IMR-90 (cell line): ENCODE measurements around the gene TAP2. TPM values are rescaled to one million over a fixed set of nuclear protein-coding genes. Genes with fewer than 3 reads are reported as not detected.
A peak's percentile ranks its signal among the peaks of the same experiment; 100 is the strongest.

Source experiments
- ATAC-seq: fragments of 200-7000 bp; cut with Tn5 transposase; 2 replicates; pipeline ENCODE4 v1.9.1; 2020; ENCODE audit warnings: low read depth, mild to moderate bottlenecking, moderate library complexity
- BruUV-seq: library from RNA; stranded (reverse); fragments of 400-500 nt; replicated peaks from 2 replicates; lab custom pipeline; 2021; lab: Mats Ljungman, UMichigan
- CTCF ChIA-PET: fragments of 300-600 bp; formaldehyde crosslinking; extraction: SDS; loops from one replicate; lab custom pipeline; 2021; ENCODE audit warnings: antibody characterized with exemption; lab: Yijun Ruan, JAX
- POLR2A ChIA-PET: fragments of 300-600 bp; sonication (Branson Sonifier 250); formaldehyde crosslinking; loops from one replicate; lab custom pipeline; 2022; ENCODE audit warnings: antibody characterized with exemption; ENCODE audit not compliant: unreplicated experiment; lab: Charles Lee
- DNase-seq: peaks from one replicate; pipeline ENCODE4 v3.0.0; 2013
- H2AFZ ChIP-seq: replicated peaks from 2 replicates; pipeline ENCODE3; 2013; ENCODE audit warnings: low read length, mild to moderate bottlenecking; ENCODE audit not compliant: poor library complexity
- H2AK5ac ChIP-seq: 2 replicates; pipeline ENCODE4 v1.6.1; 2013; ENCODE audit warnings: low read depth, low read length, inconsistent platforms
- H2AK9ac ChIP-seq: replicated peaks from 2 replicates; pipeline ENCODE3; 2013; ENCODE audit warnings: mild to moderate bottlenecking, low read depth, low read length, moderate library complexity; ENCODE audit not compliant: poor library complexity
- H2BK120ac ChIP-seq: 2 replicates; pipeline ENCODE4 v1.6.1; 2013; ENCODE audit warnings: low read depth, low read length, inconsistent platforms
- H2BK15ac ChIP-seq: 3 replicates; pipeline ENCODE4 v1.6.1; 2013; ENCODE audit warnings: low read depth, low read length, inconsistent platforms
- H2BK20ac ChIP-seq: 2 replicates; pipeline ENCODE4 v1.6.1; 2013; ENCODE audit warnings: low read depth, mild to moderate bottlenecking, inconsistent platforms, low read length, moderate library complexity
- H2BK5ac ChIP-seq: 2 replicates; pipeline ENCODE4 v1.6.1; 2013; ENCODE audit warnings: mild to moderate bottlenecking, low read depth, low read length, inconsistent platforms; ENCODE audit not compliant: poor library complexity, severe bottlenecking
- H3K14ac ChIP-seq: replicated peaks from 2 replicates; pipeline ENCODE4 v1.6.1; 2013; ENCODE audit warnings: low read depth, low read length, inconsistent platforms
- H3K18ac ChIP-seq: 2 replicates; pipeline ENCODE4 v1.6.1; 2013; ENCODE audit warnings: low read depth, low read length, control low read depth
- H3K23ac ChIP-seq: 2 replicates; pipeline ENCODE4 v1.6.1; 2013; ENCODE audit warnings: low read depth, low read length, inconsistent platforms
- H3K27ac ChIP-seq: 2 replicates; pipeline ENCODE4 v1.5.1; 2013; ENCODE audit warnings: mild to moderate bottlenecking, control low read depth, low read length; ENCODE audit not compliant: insufficient read depth
- H3K27me3 ChIP-seq: 2 replicates; pipeline ENCODE4 v1.6.1; 2013; ENCODE audit warnings: low read length; ENCODE audit not compliant: control insufficient read depth, insufficient read depth
- H3K36me3 ChIP-seq: 2 replicates; pipeline ENCODE4 v1.6.1; 2013; ENCODE audit warnings: low read length, mixed read lengths; ENCODE audit not compliant: control insufficient read depth, insufficient read depth
- H3K4ac ChIP-seq: 2 replicates; pipeline ENCODE4 v1.6.1; 2013; ENCODE audit warnings: low read depth, low read length, inconsistent platforms
- H3K4me1 ChIP-seq: 2 replicates; pipeline ENCODE4 v1.6.1; 2013; ENCODE audit warnings: low read length, mixed read lengths; ENCODE audit not compliant: control insufficient read depth, insufficient read depth
- H3K4me2 ChIP-seq: 2 replicates; pipeline ENCODE4 v1.6.1; 2013; ENCODE audit warnings: low read depth, mild to moderate bottlenecking, control low read depth, low read length, moderate library complexity
- H3K4me3 ChIP-seq: 2 replicates; pipeline ENCODE4 v1.5.1; 2013; ENCODE audit warnings: low read depth, mild to moderate bottlenecking, control low read depth, low read length, moderate library complexity; ENCODE audit not compliant: insufficient read depth
- H3K56ac ChIP-seq: 2 replicates; pipeline ENCODE4 v1.6.1; 2013; ENCODE audit warnings: low read length, inconsistent platforms; ENCODE audit not compliant: insufficient read depth; ENCODE audit errors: extremely low read depth
- H3K79me1 ChIP-seq, 2 experiments: 2 replicates each; pipeline ENCODE4 v1.6.1; 2013; ENCODE audit warnings: low read length in 2 of 2, inconsistent platforms in 1 of 2, low read depth in 1 of 2
- H3K9ac ChIP-seq: 2 replicates; pipeline ENCODE4 v1.6.1; 2013; ENCODE audit warnings: low read depth, low read length, control low read depth
- H3K9me1 ChIP-seq: 2 replicates; pipeline ENCODE4 v1.6.1; 2013; ENCODE audit warnings: low read length, inconsistent platforms; ENCODE audit not compliant: insufficient read depth
- H3K9me3 ChIP-seq: 2 replicates; pipeline ENCODE4 v1.6.1; 2013; ENCODE audit warnings: low read length; ENCODE audit not compliant: control insufficient read depth, insufficient read depth
- H4K20me1 ChIP-seq: 2 replicates; pipeline ENCODE4 v1.6.1; 2013; ENCODE audit warnings: low read length, inconsistent platforms; ENCODE audit not compliant: insufficient read depth
- H4K5ac ChIP-seq: 2 replicates; pipeline ENCODE4 v1.6.1; 2013; ENCODE audit warnings: mild to moderate bottlenecking, low read depth, low read length, control low read depth
- H4K8ac ChIP-seq, 2 experiments: 2 replicates each; pipeline ENCODE4 v1.6.1; 2013; ENCODE audit warnings: low read depth in 2 of 2, low read length in 2 of 2, control low read depth in 1 of 2, inconsistent platforms in 1 of 2
- H4K91ac ChIP-seq: 2 replicates; pipeline ENCODE4 v1.6.1; 2013; ENCODE audit warnings: low read depth, low read length, inconsistent platforms; ENCODE audit not compliant: insufficient read depth
- BHLHE40 ChIP-seq: fragments of 150-350 bp; IDR thresholded peaks from 2 replicates; pipeline ENCODE4 v1.6.1; 2016; ENCODE audit warnings: mild to moderate bottlenecking, low read depth, low read length
- CEBPB ChIP-seq: IDR thresholded peaks from 2 replicates; pipeline ENCODE4 v1.6.1; 2012; ENCODE audit warnings: low read depth, low read length, improper control_type of control experiment
- CHD1 ChIP-seq: IDR thresholded peaks from 2 replicates; pipeline ENCODE4 v1.6.1; 2012; ENCODE audit warnings: low read depth, low read length, improper control_type of control experiment
- FOS ChIP-seq: fragments of 150-350 bp; IDR thresholded peaks from 2 replicates; pipeline ENCODE4 v1.6.1; 2016; ENCODE audit warnings: low read depth, low read length
- MAFK ChIP-seq: IDR thresholded peaks from 2 replicates; pipeline ENCODE4 v1.6.1; 2012; ENCODE audit warnings: low read depth, low read length, improper control_type of control experiment
- MAZ ChIP-seq: IDR thresholded peaks from 2 replicates; pipeline ENCODE4 v1.6.1; 2012; ENCODE audit warnings: low read depth, mild to moderate bottlenecking, low read length, improper control_type of control experiment, moderate library complexity, borderline replicate concordance
- MXI1 ChIP-seq: IDR thresholded peaks from 2 replicates; pipeline ENCODE4 v1.6.1; 2012; ENCODE audit warnings: low read depth, mild to moderate bottlenecking, low read length, moderate library complexity, borderline replicate concordance
- NFE2L2 ChIP-seq: fragments of 150-350 bp; IDR thresholded peaks from 2 replicates; pipeline ENCODE4 v1.6.1; 2016; ENCODE audit warnings: low read depth, mild to moderate bottlenecking, low read length
- POLR2A ChIP-seq: IDR thresholded peaks from 2 replicates; pipeline ENCODE4 v1.6.1; 2012; ENCODE audit warnings: mild to moderate bottlenecking, low read depth, low read length
- RAD21 ChIP-seq: IDR thresholded peaks from 2 replicates; pipeline ENCODE4 v1.6.1; 2012; ENCODE audit warnings: low read length, improper control_type of control experiment
- RCOR1 ChIP-seq: IDR thresholded peaks from 2 replicates; pipeline ENCODE4 v1.6.1; 2012; ENCODE audit warnings: mild to moderate bottlenecking, low read length, improper control_type of control experiment; ENCODE audit not compliant: insufficient replicate concordance
- RFX5 ChIP-seq: IDR thresholded peaks from 2 replicates; pipeline ENCODE4 v1.8.0; 2012; ENCODE audit warnings: low read depth, mild to moderate bottlenecking, low read length, moderate library complexity
- SMC3 ChIP-seq: fragments of 150-350 bp; IDR thresholded peaks from 2 replicates; pipeline ENCODE4 v1.6.1; 2016; ENCODE audit warnings: low read depth, mild to moderate bottlenecking, antibody characterized with exemption, low read length, moderate library complexity
- WGBS, 2 experiments: methylation state at CpG; one replicate each; pipeline versions ENCODE4 v1.1.5 to v1.1.7; 2013; ENCODE audit warnings: missing lambda C conversion rate in 2 of 2; ENCODE audit not compliant: insufficient read length in 1 of 2; ENCODE audit errors: extremely low coverage in 2 of 2; 5-methylcytosine and 5-hydroxymethylcytosine counted together
- dilution Hi-C: fragments of 300-500 bp; cut with HindIII; formaldehyde crosslinking; loops from one replicate; pipeline ENCODE4 v1.14.3; 2018; ENCODE audit warnings: low sequenced_read_pairs; ENCODE audit not compliant: unreplicated experiment
- in situ Hi-C: fragments of 300-500 bp; cut with MboI; formaldehyde crosslinking; loops from 3 replicates; pipeline ENCODE4 v1.14.3; 2019; ENCODE audit warnings: low sequenced_read_pairs, inconsistent platforms, mixed read lengths
- intact Hi-C: fragments of 100-400 bp; cut with micrococcal nuclease; formaldehyde crosslinking; loops from 2 replicates; pipeline ENCODE4 v1.10.0; 2022
- polyA plus RNA-seq, 3 experiments: library from polyadenylated mRNA; depleted of rRNA; stranded (reverse); fragments of >200 nt; gene quantifications; 2 replicates each; pipeline ENCODE4 v1.2.3, GENCODE V29; 2012; ENCODE audit warnings: low replicate concordance in 1 of 3
- total RNA-seq: library from RNA; depleted of rRNA; stranded (reverse); fragments of >200 nt; gene quantifications from 2 replicates; pipeline ENCODE4 v1.2.3, GENCODE V29; 2012
- TF ChIP-seq, protein P1 (sequence below): fragments of 150-350 bp; IDR thresholded peaks from 2 replicates; pipeline ENCODE4 v1.6.1; 2017; ENCODE audit warnings: mild to moderate bottlenecking, antibody characterized with exemption, low read length, low read depth
- TF ChIP-seq, protein P2 (sequence below): conservative IDR thresholded peaks from 2 replicates; pipeline ENCODE4 v1.5.1; 2012; ENCODE audit warnings: mild to moderate bottlenecking, low read depth, low read length, improper control_type of control experiment
- TF ChIP-seq, protein P3 (sequence below): fragments of 150-350 bp; IDR thresholded peaks from 2 replicates; pipeline ENCODE4 v1.6.1; 2016; ENCODE audit warnings: low read depth, mild to moderate bottlenecking, low read length, moderate library complexity, borderline replicate concordance

TAP2 gene
- total and polyA plus RNA-seq, 2 of the 4 experiments (the other 2 are of a cell fraction) = 6.6 to 11.4 TPM

DNA sequence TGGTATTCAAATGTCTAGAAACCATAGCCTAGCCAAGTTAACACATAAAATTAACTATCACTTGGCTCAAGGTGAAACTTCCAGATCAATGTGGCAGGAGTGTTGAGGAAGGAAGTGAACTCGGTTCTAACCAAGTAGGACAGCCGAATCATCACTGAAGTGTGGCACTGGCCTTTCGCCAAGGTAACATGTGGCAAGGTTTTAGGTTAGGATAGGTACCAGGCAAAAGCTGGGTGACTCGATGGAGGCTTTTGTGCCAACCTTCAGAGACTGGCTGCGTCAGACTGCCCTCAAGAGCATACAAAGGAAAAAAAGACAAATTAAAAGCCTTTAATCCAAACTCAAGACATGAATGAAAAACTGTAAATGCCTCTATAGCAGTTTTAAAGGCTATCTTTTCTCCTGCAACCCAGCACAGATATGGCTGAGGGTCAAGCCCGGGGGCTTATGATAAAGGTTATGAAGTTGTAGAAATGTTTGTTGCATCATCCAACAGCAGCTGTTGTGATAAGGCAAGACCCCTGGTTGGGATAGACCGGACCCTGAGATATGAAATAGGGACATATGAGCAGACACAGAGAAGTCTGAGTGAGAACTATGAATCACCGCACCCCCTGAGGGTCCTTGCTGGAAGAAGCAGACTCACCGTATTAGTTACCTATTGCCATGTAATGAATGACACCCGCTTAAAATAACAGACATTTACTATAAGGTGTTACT, 27.3 kb upstream of the TAP2 start:
- no TSS peak for BruUV-seq
- Histone ChIP-seq H4K8ac (no peak overlapping the region), H2AK9ac (no peak overlapping the region), H3K23ac (peak overlapping the region; percentile 79), H3K4me2 (no peak overlapping the region), H3K14ac (no peak overlapping the region), H4K20me1 (no peaks in the 10 kb centered on the region), H3K27ac (no peak overlapping the region), H3K79me1 (no peaks in the 10 kb centered on the region), H2BK20ac (no peak overlapping the region), H2BK5ac (no peak overlapping the region), H3K27me3 (peaks cover 19% of the 10 kb centered on the region), H3K4me1 (peaks cover 2% of the 10 kb centered on the region; the same call in 1 of the 2 replicates), H3K9ac (no peak overlapping the region), H3K4ac (no peak overlapping the region), H2AFZ (no peak overlapping the region), H2BK120ac (no peak overlapping the region), H3K4me3 (no peak overlapping the region), H3K36me3 (no peaks in the 10 kb centered on the region), H2BK15ac (no peak overlapping the region), H4K5ac (no peak overlapping the region), H3K18ac (no peak overlapping the region), H3K9me3 (no peaks in the 10 kb centered on the region), H2AK5ac (no peak overlapping the region), H3K9me1 (no peaks in the 10 kb centered on the region), H3K56ac (no peak overlapping the region), H4K91ac (no peak overlapping the region)
- no peak for ATAC-seq
- POLR2A ChIA-PET = no interaction called here
- CTCF ChIA-PET = no interaction called here
- no peak for DNase-seq
- in situ Hi-C loops = no loop called here
- TF ChIP-seq, protein P1, sequence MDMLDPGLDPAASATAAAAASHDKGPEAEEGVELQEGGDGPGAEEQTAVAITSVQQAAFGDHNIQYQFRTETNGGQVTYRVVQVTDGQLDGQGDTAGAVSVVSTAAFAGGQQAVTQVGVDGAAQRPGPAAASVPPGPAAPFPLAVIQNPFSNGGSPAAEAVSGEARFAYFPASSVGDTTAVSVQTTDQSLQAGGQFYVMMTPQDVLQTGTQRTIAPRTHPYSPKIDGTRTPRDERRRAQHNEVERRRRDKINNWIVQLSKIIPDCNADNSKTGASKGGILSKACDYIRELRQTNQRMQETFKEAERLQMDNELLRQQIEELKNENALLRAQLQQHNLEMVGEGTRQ = no peak
- no peak for TF ChIP-seq MXI1
- TF ChIP-seq RCOR1 = no peak
- no peak for TF ChIP-seq RFX5
- no peak for TF ChIP-seq BHLHE40
- TF ChIP-seq SMC3 = no peak
- no peak for TF ChIP-seq POLR2A
- TF ChIP-seq NFE2L2 = no peak
- no peak for TF ChIP-seq CHD1
- TF ChIP-seq, protein P2, sequence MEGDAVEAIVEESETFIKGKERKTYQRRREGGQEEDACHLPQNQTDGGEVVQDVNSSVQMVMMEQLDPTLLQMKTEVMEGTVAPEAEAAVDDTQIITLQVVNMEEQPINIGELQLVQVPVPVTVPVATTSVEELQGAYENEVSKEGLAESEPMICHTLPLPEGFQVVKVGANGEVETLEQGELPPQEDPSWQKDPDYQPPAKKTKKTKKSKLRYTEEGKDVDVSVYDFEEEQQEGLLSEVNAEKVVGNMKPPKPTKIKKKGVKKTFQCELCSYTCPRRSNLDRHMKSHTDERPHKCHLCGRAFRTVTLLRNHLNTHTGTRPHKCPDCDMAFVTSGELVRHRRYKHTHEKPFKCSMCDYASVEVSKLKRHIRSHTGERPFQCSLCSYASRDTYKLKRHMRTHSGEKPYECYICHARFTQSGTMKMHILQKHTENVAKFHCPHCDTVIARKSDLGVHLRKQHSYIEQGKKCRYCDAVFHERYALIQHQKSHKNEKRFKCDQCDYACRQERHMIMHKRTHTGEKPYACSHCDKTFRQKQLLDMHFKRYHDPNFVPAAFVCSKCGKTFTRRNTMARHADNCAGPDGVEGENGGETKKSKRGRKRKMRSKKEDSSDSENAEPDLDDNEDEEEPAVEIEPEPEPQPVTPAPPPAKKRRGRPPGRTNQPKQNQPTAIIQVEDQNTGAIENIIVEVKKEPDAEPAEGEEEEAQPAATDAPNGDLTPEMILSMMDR = no peak
- TF ChIP-seq FOS = no peak
- no peak for TF ChIP-seq MAFK
- no peak for TF ChIP-seq CEBPB
- TF ChIP-seq RAD21 = no peak
- TF ChIP-seq, protein P3, sequence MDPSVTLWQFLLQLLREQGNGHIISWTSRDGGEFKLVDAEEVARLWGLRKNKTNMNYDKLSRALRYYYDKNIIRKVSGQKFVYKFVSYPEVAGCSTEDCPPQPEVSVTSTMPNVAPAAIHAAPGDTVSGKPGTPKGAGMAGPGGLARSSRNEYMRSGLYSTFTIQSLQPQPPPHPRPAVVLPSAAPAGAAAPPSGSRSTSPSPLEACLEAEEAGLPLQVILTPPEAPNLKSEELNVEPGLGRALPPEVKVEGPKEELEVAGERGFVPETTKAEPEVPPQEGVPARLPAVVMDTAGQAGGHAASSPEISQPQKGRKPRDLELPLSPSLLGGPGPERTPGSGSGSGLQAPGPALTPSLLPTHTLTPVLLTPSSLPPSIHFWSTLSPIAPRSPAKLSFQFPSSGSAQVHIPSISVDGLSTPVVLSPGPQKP = no peak
- no peak for TF ChIP-seq MAZ
- WGBS, 2 experiments = 80% methylated on average over 1 of the region's 10 CpGs; no CpG with 5 or more reads in 1 of the 2 experiments
- dilution Hi-C loops = no loop called here
- intact Hi-C loops = loop anchor here (5.0 to 10.0 kb wide), 3 partner anchors 161 to 434 kb away; partner anchors contain the start of gene HLA-DQB1
